GM18505 (cell line): ENCODE measurements around the gene SYNPO.

ENCODE experiments used
- ATAC-seq: cut with Tn5 transposase; IDR thresholded peaks from one replicate; pipeline ENCODE4 v1.9.1; 2021; ENCODE audit not compliant: unreplicated experiment
- POLR2A ChIP-seq: IDR thresholded peaks from 4 replicates; pipeline ENCODE4 v1.6.1; 2011; ENCODE audit warnings: borderline replicate concordance; ENCODE audit not compliant: insufficient read depth, insufficient read length; ENCODE audit errors: extremely low read depth

Gene SYNPO, protein sequence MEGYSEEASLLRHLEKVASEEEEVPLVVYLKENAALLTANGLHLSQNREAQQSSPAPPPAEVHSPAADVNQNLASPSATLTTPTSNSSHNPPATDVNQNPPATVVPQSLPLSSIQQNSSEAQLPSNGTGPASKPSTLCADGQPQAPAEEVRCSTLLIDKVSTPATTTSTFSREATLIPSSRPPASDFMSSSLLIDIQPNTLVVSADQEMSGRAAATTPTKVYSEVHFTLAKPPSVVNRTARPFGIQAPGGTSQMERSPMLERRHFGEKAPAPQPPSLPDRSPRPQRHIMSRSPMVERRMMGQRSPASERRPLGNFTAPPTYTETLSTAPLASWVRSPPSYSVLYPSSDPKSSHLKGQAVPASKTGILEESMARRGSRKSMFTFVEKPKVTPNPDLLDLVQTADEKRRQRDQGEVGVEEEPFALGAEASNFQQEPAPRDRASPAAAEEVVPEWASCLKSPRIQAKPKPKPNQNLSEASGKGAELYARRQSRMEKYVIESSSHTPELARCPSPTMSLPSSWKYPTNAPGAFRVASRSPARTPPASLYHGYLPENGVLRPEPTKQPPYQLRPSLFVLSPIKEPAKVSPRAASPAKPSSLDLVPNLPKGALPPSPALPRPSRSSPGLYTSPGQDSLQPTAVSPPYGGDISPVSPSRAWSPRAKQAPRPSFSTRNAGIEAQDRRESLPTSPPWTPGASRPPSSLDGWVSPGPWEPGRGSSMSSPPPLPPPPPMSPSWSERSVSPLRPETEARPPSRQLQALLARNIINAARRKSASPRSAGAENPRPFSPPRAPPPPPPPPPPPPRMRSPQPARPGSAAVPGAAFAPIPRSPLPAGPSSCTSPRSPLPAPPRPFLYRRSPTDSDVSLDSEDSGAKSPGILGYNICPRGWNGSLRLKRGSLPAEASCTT

DNA sequence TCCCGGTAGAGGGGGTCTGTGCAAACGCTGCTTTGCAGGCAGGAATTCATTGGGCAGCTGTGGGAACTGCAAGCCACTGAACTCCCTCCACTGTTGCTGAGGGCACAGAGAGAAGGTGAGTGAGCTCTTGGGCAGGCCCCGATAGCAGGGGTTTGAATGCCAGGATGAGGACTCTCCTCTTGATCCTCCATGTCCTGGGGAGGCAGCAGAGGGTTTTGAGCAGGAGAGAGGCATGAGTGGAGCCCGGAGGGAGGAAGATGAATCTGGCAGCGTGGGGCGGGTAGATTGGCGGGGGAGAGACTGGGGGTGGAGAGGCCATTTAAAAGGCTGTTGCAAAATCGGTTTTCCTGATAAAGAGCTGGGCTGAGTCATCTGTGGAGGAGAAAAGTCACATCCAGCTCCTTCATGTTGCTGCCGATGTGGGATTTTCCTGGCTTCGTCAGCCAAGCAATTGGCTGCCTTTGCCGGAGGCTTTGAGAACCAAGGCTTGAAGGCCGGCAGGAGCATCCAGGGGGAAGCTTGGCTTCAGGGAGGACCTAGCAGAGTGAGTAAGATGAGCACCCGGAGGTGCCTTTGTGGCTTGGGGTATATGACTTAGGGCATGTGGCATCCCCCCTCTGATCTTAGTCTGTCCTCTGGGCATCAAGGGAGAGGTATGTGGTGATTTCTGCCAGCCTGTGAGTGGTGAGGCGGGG lies at the start of gene SYNPO:
SYNPO (plus strand) TSS at position 350 of the 695 bp plus-strand sequence. CDS start 7,616 bp downstream, outside the sequence.
- TF ChIP-seq POLR2A, result no peak
- ATAC-seq, result no peak

- no peak for ATAC-seq
- no peak for TF ChIP-seq POLR2A
These were observed 49.3 kb upstream of the SYNPO start for GRCh38 chr5:150590979-150591695.

- no peak for ATAC-seq
- no peak for TF ChIP-seq POLR2A
These were observed 46.9 kb upstream of the SYNPO start for GRCh38 chr5:150593593-150593992.

DNA sequence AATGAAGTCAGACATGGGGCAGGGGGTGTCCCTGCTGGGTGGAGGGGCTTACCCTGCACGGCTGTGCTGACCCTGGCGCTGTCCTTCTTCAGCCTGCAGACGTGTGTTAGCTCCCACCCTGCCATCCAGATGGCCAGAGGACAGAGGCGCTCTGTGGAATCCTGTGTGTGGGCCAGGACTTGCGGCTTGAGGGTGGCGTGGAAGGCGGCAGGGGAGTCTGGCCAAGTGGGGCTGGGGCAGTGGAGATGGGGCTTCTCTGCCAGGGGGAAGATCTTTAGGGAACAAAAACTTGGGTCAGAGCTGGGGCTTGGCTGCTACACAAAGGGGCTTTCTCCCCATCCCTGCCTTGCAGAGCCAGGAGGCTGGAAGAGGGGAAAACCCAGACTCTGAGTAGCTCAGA lies 46.5 kb upstream of the SYNPO start:
- no peak for TF ChIP-seq POLR2A
- no peak for ATAC-seq

GRCh38 chr5:150595466-150596031 lies 44.9 kb upstream of the SYNPO start:
- ATAC-seq, result no peak
- no peak for TF ChIP-seq POLR2A

DNA sequence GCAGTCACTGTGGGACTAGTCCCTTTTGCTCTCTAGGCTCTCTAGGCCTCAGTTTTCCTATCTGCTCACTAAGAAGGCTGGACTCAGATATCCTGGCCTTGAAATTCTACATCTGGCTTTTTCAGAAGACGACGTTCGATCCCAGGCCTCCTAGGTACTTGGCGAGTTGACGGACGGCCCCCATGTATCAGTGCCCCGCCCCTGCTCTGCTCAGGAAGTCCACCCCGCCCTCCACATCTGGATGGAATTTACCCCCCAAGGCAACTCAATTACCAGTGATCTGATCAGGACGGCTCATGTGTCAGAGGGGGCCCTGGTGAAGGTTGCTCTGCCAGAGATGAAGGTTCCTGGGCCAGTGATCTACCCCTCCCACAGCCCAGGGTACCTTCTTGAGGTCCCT lies 44.1 kb upstream of the SYNPO start:
- ATAC-seq, result no peak
- TF ChIP-seq POLR2A, result no peak

DNA sequence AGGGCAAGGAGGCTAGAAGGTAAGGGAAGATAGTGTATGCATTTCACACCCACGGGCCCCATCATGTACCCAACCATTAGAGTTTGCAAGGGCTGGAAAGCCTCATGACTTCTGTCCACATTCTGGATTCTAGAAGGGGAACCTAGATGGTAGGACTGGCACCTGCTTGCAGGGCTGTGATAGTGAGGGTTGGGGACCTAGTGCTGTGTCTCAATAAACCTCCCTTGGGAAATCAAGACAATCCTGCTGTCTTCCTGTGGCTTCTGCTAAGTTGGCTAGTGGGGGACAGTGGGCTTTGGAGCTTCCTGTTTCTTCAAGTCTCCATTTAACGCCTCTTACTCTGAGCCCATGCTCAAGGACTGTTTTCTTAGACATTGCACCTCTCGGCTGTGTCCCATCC lies 43.6 kb upstream of the SYNPO start:
- ATAC-seq, result no peak
- TF ChIP-seq POLR2A, result no peak

DNA sequence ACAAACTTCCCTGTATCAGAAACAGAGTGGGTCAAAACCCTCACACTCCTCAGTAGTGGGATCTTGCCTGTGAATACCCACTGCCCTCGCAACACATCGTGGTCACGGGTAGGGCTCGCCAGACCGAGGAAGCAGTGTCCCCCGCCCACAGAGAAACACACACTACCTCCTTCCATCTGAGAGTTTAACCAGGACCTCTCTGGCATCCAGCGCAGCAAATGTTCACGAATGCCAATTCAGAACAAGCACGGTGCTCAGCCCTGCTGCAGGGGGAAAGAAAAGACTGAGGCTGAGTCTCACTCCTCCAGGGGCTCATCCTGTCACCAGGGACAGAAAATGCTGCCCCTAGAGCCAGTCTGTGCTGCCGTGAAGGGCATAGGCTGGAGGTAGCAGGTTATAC lies 42.5 kb upstream of the SYNPO start:
- no peak for ATAC-seq
- TF ChIP-seq POLR2A, result no peak

DNA sequence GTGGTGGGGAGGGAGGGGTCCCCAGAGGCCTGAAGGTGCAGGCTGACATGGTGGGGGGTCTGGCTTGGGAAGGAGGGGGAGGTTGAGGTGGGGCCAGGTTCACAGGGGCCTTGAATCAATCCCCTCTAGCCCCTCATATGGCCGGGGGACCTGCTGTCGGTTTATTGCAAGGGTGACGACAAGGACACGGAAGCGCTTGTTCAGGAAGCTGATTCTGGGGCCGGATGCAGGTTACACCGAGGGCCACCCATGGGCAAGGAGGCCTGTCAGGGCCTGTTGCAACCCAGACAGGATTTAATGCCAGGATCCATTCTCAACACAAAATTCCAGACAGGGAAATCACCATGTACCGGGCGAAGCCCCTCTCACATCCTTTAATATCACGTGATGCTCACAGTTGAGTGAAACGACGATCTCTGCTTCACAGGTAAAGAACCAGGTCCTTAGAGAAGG lies 41.6 kb upstream of the SYNPO start:
- no peak for ATAC-seq
- TF ChIP-seq POLR2A, result no peak

DNA sequence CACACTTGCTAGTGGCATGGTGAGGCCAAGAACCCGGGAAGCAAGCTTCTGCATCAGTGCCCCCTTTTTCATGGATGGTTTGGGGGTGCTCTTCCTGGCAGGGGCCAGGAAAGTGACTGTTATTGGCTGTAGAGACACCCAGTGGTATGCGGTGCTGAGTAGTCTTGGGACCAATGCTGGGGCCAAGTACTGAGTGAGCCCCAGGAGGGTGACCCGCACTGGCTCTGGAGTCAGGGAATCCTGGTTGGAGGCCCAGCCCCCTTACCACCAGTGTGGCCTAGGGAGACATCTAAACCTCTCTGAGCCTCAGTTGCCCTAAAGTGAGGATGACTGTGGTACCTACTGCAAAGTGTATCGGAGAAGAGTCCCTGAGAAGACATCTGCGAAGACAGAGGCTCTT lies 41.2 kb upstream of the SYNPO start:
- no peak for ATAC-seq
- TF ChIP-seq POLR2A, result no peak

GRCh38 chr5:150599917-150600511 lies 40.4 kb upstream of the SYNPO start:
- no peak for ATAC-seq
- TF ChIP-seq POLR2A, result no peak

DNA sequence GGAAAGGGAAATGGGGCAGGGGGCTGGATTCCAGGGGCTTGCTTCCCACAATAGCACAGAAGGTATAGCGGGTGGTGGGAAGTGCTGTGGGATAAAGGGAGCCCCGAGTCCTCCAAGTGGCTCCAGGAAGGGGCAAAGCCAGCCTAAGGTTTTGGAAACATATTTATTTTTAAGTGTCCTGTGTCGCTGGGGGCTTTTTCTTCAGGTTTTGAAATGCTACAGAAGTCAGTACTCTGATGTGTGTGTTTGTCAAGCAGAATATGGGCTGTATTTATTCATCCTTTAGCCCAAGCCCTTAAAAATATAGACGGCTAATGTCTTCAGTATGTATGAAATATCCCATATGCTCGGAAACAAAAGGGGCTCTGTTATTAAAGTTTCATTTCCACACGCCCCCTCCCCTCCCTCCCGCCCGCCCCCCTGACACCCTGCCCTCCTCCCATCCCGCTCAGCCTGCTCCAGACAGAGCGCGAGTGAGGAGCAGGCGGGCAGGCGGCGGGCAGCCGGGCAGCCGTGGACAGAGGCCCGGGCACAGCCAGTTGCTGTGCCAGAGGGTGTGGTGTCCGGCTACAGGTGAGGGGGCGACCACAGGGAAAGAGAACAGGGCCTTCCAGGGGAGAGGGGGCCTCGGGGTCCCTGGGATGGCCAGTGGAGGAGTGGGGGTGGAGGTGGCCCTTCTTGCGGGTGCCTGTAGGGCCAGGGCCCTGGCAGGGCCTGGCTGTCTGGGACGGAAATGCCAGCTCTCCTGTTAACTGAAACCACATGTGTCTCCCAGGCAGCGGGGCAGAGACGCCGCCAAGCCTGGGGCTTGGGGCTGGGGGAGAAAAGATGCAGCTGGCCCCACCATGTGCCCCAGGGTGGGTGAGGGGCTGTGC lies 39.6 kb upstream of the SYNPO start:
- ATAC-seq, result no peak
- TF ChIP-seq POLR2A, result no peak
